Stimulated activated naive CD8-positive, alpha-beta T cell treated with anti-CD3 and anti-CD28 coated beads, Interleukin-15, amount 100 ng/mL, for 72 hours (primary cell): Measurements from ENCODE around the gene PAGE2.
"Not testable (repeated sequence)": the region's sequence is repeated elsewhere in the genome, so short reads cannot be mapped to it uniquely, and the experiment has no call there.

Experiments
- ATAC-seq: fragments of 150-1000 bp; cut with Tn5 transposase; 2 replicates; pipeline ENCODE4 v1.10.0; 2021; ENCODE audit warnings: mild to moderate bottlenecking, moderate library complexity
- DNase-seq, 2 donors: peaks; one replicate each; pipeline ENCODE4 v3.0.0; 2021 to 2022
- H3K27ac Mint-ChIP-seq, 2 donors: one replicate each; pipeline ENCODE4 v1.8.0; 2022; ENCODE audit warnings: mild to moderate bottlenecking in 2 of 2, mixed read lengths in 2 of 2, moderate library complexity in 2 of 2
- H3K27me3 Mint-ChIP-seq: one replicate; pipeline ENCODE4 v1.8.0; 2022; ENCODE audit warnings: mixed read lengths
- H3K4me1 Mint-ChIP-seq: one replicate; pipeline ENCODE4 v1.8.0; 2022; ENCODE audit warnings: mild to moderate bottlenecking, mixed read lengths
- H3K4me3 Mint-ChIP-seq, 2 donors: one replicate each; pipeline ENCODE4 v1.8.0; 2022; ENCODE audit warnings: mild to moderate bottlenecking in 2 of 2, mixed read lengths in 2 of 2, moderate library complexity in 1 of 2
- H3K9me3 Mint-ChIP-seq, 2 donors: one replicate each; pipeline ENCODE4 v1.8.0; 2022; ENCODE audit warnings: mixed read lengths in 2 of 2

The PAGE2 gene

DNA sequence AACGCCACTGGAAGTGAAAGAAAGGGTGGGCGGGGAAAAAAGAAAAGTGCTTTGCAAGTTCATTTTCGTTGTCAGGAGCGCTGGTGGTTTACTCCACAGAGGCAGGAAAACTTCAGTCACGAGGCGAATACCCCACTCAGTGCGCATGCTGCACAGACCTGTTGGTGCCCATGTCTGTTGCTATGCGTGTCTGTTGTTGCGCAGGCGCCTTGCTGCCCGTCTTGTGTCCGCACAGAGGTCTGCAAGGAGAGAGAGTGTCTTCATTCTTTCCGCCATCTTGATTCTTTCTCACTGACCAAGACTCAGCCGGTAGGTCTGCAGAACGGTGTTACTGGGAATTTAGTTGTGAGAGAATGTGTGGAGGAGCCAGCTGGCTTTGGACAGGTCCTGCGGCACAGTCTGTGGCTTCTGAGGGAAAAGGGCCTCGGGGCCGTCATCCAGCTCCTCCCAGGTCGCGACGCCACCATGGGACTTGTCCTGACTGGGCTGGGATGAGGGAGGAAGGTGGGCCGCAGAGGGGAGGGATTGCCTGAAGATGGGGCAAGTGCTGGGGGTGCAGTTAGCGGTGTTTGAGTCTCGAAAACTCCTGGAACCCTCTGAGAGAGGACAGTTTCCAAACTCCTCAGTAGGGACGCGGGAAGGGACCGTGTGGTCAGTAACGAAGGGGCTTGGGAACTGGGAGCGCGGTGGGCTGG is at the start of gene PAGE2:
Gene PAGE2, plus strand, starts transcription at position 224 of the 695 bp plus-strand sequence. CDS start 1,003 bp downstream, outside the sequence.
- Mint-ChIP-seq H3K4me1 (no peaks in the 10 kb centered on the region), H3K4me3 (no peak within 1 kb of the TSS), H3K27me3 (no peaks in the 10 kb centered on the region), H3K27ac (no peak within 1 kb of the TSS), H3K9me3 (no peaks in the 10 kb centered on the region)
- DNase-seq = no peak
- no peak for ATAC-seq

- Mint-ChIP-seq H3K27me3 (no peaks in the 10 kb centered on the region), H3K4me1 (no peaks in the 10 kb centered on the region), H3K9me3 (no peaks in the 10 kb centered on the region), H3K27ac (no peak overlapping the region), H3K4me3 (no peak overlapping the region)
- ATAC-seq (no peak), DNase-seq (no peak)
These were observed 49.3 kb upstream of the PAGE2 start for GRCh38 chrX:55039471-55039870.

- no peaks in the 10 kb centered on the region for H3K27me3 Mint-ChIP-seq
- H3K4me3 Mint-ChIP-seq = no peak overlapping the region
- H3K9me3 Mint-ChIP-seq = no peaks in the 10 kb centered on the region
- H3K4me1 Mint-ChIP-seq = no peaks in the 10 kb centered on the region
- DNase-seq = no peak
- H3K27ac Mint-ChIP-seq = no peak overlapping the region
- no peak for ATAC-seq
These were observed 47.3 kb upstream of the PAGE2 start for GRCh38 chrX:55041514-55041913.

- H3K9me3 Mint-ChIP-seq, H3K27ac Mint-ChIP-seq, ATAC-seq, H3K27me3 Mint-ChIP-seq, H3K4me1 Mint-ChIP-seq, H3K4me3 Mint-ChIP-seq, DNase-seq: not testable (repeated sequence)
These were observed 38.2 kb upstream of the PAGE2 start for GRCh38 chrX:55050599-55050998.

DNA sequence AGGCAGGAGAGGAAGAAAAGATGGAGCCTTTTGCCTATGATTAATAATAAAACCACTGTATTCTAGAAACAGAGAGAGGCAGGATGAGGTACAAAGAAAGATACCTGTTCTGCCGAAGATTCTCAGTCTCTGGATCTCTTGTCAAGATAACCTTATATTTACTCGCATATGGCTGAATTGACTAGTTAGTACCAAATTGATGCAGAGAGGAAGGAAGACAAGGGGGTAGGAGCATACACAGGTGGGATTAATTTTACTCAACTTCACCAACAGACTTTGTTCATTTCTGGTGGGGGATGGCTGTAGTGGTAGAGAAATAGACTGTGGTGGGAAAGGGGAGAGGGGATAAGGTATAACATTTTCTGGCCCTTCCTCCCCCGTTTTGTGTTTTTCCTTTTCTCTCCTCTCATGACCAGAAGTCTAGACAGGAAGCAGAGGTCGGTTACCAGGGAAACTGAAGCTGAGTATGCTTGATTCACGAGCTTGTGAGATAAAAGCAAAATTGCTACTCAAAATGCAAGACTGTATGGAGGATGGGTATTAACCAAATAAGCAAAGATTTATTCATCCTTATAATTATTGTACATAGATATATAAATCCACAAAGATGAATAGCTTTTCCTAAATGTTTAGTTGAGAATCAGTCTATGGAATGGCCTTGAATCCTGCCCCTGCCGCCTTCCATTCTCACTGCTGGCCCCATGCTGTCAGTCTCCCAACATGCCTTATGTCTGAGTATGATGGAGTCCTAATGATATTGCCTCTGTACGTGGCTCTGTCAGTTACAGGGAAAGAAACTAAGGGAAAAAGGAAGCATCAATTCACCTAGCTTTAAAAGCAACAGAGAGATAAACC is 31.8 kb upstream of the PAGE2 start:
- no peak for DNase-seq

GRCh38 chrX:55057675-55058249 is 31.1 kb upstream of the PAGE2 start:
- no peaks in the 10 kb centered on the region for H3K9me3 Mint-ChIP-seq
- H3K4me1 Mint-ChIP-seq = peaks cover 14% of the 10 kb centered on the region
- ATAC-seq = no peak
- peak in 1 of 2 donors; percentile 9 for DNase-seq
- no peaks in the 10 kb centered on the region for H3K27me3 Mint-ChIP-seq
- H3K27ac Mint-ChIP-seq = peak overlapping the region in 1 of 2 donors; percentile 57
- peak overlapping the region; percentile 72 to 74 for H3K4me3 Mint-ChIP-seq

More for the DNA sequence above, 31.8 kb upstream of the PAGE2 start:
- Mint-ChIP-seq H3K27ac (peak overlapping the region in 1 of 2 donors; percentile 84), H3K27me3 (no peaks in the 10 kb centered on the region), H3K9me3 (no peaks in the 10 kb centered on the region), H3K4me1 (peaks cover 14% of the 10 kb centered on the region), H3K4me3 (peak overlapping the region; percentile 72 to 74)
- peak; percentile 50 for ATAC-seq

GRCh38 chrX:55067180-55067579 is 21.6 kb upstream of the PAGE2 start:
- not testable (repeated sequence) for ATAC-seq, H3K4me3 Mint-ChIP-seq, DNase-seq, H3K4me1 Mint-ChIP-seq, H3K27me3 Mint-ChIP-seq, H3K27ac Mint-ChIP-seq, H3K9me3 Mint-ChIP-seq

DNA sequence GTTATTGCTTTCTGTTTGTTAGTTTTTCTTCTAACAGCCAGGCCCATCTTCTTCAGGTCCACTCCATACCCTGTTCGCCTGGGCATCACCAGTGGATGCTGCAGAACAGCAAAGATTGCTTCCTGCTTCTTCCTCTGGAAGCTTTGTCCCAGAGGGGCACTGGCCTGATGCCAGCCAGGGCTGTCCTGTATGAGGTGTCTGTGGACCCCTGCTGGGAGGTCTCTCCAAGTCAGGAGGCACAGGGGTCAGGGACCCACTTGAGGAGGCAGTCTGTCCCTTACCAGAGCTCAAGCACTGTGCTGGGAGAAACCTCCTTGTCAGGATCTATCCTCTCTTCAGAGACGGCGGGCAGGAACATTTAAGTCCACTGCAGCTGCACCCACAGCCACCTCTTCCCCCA is 16.5 kb upstream of the PAGE2 start:
- Mint-ChIP-seq H3K4me3 (no peak overlapping the region), H3K4me1 (no peaks in the 10 kb centered on the region), H3K27me3 (no peaks in the 10 kb centered on the region), H3K27ac (no peak overlapping the region), H3K9me3 (no peaks in the 10 kb centered on the region)
- DNase-seq = no peak
- ATAC-seq = no peak

GRCh38 chrX:55074851-55075467 is 13.9 kb upstream of the PAGE2 start, which contains the start of gene PAGE2B:
Gene PAGE2B, plus strand, starts transcription at chrX:55075030. Its CDS starts 1,012 bp downstream, at chrX:55076042.
- Mint-ChIP-seq H3K4me3 (no peak within 1 kb of the TSS), H3K4me1 (no peaks in the 10 kb centered on the region), H3K27ac (no peak within 1 kb of the TSS), H3K27me3 (no peaks in the 10 kb centered on the region), H3K9me3 (no peaks in the 10 kb centered on the region)
- ATAC-seq (no peak), DNase-seq (no peak)

DNA sequence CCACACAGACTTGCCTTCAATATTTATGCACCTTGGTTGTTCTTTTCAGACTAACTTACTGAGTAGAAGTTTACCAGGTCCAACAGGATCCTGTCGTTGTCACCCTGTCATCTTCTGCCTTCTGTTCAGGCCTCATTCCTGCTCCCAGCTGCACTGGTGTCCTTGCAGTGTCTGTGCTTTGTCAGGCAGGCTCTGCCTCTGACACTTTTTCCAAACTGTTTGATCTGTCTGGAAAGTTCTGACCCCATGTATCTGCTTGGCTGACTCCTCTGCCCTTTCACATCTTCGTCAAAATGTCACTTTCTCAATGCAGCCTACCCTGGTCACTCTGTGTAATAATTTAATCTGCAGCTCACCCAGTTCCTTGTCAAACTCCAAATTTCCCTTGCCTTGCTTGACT is 9.9 kb downstream of the PAGE2 start:
- ATAC-seq (no peak), DNase-seq (no peak)
- no peak overlapping the region for H3K4me3 Mint-ChIP-seq
- no peaks in the 10 kb centered on the region for H3K27me3 Mint-ChIP-seq
- H3K9me3 Mint-ChIP-seq = no peaks in the 10 kb centered on the region
- no peak overlapping the region for H3K27ac Mint-ChIP-seq
- no peaks in the 10 kb centered on the region for H3K4me1 Mint-ChIP-seq

DNA sequence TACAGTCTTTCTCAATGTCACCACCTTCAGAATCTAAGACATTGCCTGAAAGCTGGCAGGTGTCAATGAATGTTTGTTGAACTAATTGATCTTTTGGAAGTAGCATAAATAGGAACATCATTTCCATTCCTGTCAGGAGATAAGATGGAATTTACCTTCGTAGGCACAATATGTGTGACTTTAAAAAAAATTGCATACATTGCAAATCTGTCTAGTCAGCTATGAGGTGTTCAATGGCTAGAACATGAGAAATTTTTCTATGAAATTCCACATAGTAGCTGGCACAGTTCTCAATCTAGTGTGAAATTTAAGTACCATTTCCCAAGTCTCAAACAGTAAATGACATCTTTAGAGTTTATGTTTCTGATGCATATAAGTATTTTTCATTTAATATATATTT is 10.3 kb downstream of the PAGE2 start:
- Mint-ChIP-seq H3K4me1 (no peaks in the 10 kb centered on the region), H3K4me3 (no peak overlapping the region), H3K27ac (no peak overlapping the region), H3K27me3 (no peaks in the 10 kb centered on the region), H3K9me3 (no peaks in the 10 kb centered on the region)
- ATAC-seq = no peak
- no peak for DNase-seq

DNA sequence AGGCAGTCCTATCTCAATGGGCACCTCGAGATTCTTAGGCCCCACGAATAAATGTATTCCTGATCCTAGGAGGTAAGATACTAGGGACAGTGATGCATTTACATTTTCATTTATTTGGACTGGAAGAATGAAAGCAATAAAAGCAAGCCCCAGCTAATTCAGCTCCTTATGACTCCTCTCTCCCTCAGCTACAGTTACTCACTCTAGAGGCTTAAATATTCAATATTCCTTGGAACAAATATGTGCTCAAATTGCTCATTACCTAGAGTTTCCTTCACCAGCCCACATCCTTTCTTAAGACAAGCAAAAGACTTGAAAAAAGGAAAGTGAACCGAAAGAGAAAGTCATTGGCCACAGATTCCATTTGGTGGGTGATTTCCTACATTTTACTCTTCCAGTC is 13.9 kb downstream of the PAGE2 start:
- ATAC-seq (no peak), DNase-seq (no peak)
- Mint-ChIP-seq H3K4me1 (no peaks in the 10 kb centered on the region), H3K9me3 (no peaks in the 10 kb centered on the region), H3K27me3 (no peaks in the 10 kb centered on the region), H3K4me3 (no peak overlapping the region), H3K27ac (no peak overlapping the region)

DNA sequence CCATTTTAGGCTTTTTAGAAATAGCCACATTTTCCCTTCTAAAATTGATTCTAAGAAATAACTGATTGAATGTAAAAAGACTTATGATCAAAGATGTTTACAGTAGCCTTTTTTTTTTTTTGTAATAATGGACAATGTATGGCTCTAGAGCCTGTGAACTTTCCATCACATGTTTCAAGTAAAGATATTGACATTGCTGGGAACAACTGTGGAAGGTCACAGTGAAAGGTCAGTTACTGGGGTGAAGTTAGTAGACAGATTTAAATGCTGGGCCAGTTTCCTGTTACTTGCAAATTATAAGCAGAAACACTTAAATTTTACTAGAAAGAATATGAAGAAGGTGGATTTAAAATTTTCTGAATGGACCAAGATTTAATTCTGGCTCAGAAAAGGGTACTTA is 18.4 kb downstream of the PAGE2 start:
- DNase-seq = no peak
- Mint-ChIP-seq H3K27ac (no peak overlapping the region), H3K4me3 (no peak overlapping the region), H3K4me1 (no peaks in the 10 kb centered on the region), H3K9me3 (no peaks in the 10 kb centered on the region), H3K27me3 (no peaks in the 10 kb centered on the region)
- ATAC-seq = no peak

DNA sequence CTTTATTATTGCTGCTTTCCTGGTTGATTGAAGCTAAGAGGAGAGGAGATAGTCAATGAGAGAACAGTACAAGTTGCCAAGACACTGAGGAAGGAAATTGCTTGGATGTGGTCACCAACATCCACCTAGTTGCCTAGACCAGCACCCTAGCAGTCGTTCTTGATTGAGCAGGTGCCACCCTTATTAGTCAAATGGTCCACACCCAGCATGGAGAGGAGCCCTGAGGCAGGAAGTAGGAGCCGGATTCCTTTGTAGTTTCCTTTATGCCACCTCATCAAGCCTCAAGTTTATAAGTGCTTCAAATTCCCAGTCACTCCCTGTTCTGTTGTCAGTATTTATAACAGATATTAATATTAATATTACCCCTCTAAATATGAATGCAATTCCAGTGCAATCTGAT is 19.1 kb downstream of the PAGE2 start:
- Mint-ChIP-seq H3K27me3 (no peaks in the 10 kb centered on the region), H3K9me3 (no peaks in the 10 kb centered on the region), H3K27ac (no peak overlapping the region), H3K4me1 (no peaks in the 10 kb centered on the region), H3K4me3 (no peak overlapping the region)
- no peak for DNase-seq
- ATAC-seq = no peak

GRCh38 chrX:55109306-55109705 is 20.5 kb downstream of the PAGE2 start:
- no peak overlapping the region for H3K4me3 Mint-ChIP-seq
- H3K9me3 Mint-ChIP-seq = no peaks in the 10 kb centered on the region
- DNase-seq (no peak), ATAC-seq (no peak)
- H3K4me1 Mint-ChIP-seq = no peaks in the 10 kb centered on the region
- H3K27ac Mint-ChIP-seq = no peak overlapping the region
- H3K27me3 Mint-ChIP-seq = no peaks in the 10 kb centered on the region
